ENCODE results near the gene OR2Y1. TPM values are rescaled to one million over a fixed set of nuclear protein-coding genes. Genes with fewer than 3 reads are reported as not detected.

OR2Y1 gene
- total and polyA plus RNA-seq, 2 donors (not counting 1 experiment from before 2014, with no cell fraction given), result not detected

GRCh38 chr5:180786531-180787398, 46.9 kb upstream of the OR2Y1 start:
- Histone ChIP-seq H3K27me3 (ENCODE audit: control insufficient read depth, insufficient read depth, low read length) (no peaks in the 10 kb centered on the region), H3K4me3 (replicated peaks in 1 of 4; ENCODE audit: control extremely low read depth in 1 of 4, insufficient read depth in 1 of 4, low read depth in 3 of 4, low read length in 4 of 4) (no peak overlapping the region), H3K4me2 (ENCODE audit: extremely low read depth, insufficient read depth, low read length) (peak overlapping the region; percentile 32), H3K9me3 (ENCODE audit: control insufficient read depth, insufficient read depth, low read depth, low read length) (no peaks in the 10 kb centered on the region), H2AFZ (ENCODE audit: low read length) (peak overlapping the region; percentile 31), H4K20me1 (ENCODE audit: control insufficient read depth, extremely low read depth, insufficient read depth, low read length) (no peaks in the 10 kb centered on the region), H3K27ac (ENCODE audit: insufficient read depth, low read length) (peak overlapping the region; percentile 94), H3K9ac (ENCODE audit: insufficient read depth, low read length) (no peak overlapping the region), H3K4me1 (ENCODE audit: control insufficient read depth, extremely low read depth, insufficient read depth, low read length) (peaks cover 31% of the 10 kb centered on the region), H3K79me2 (ENCODE audit: control insufficient read depth, insufficient read depth, low read length) (peaks cover 13% of the 10 kb centered on the region), H3K36me3 (ENCODE audit: control insufficient read depth, insufficient read depth, low read length) (peaks cover 10% of the 10 kb centered on the region)
- TF ChIP-seq EZH2 (IDR thresholded peaks at IDR 0.05; ENCODE audit: low read length, missing control alignments), result no peak
- TF ChIP-seq CTCF (conservative IDR thresholded peaks at IDR 0.05 in 1 of 2, IDR thresholded peaks at IDR 0.05 in 1 of 2; ENCODE audit: low read depth in 1 of 2, low read length in 2 of 2), result no peak
- DNase-seq (ENCODE audit: low read depth in 2 of 2), result no peak

GRCh38 chr5:180785794-180786221, 46.0 kb upstream of the OR2Y1 start:
- Histone ChIP-seq H3K79me2 (ENCODE audit: control insufficient read depth, insufficient read depth, low read length) (peaks cover 5% of the 10 kb centered on the region), H3K9ac (ENCODE audit: insufficient read depth, low read length) (peak overlapping the region; percentile 51), H3K4me3 (replicated peaks in 1 of 4; ENCODE audit: control extremely low read depth in 1 of 4, insufficient read depth in 1 of 4, low read depth in 3 of 4, low read length in 4 of 4) (no peak overlapping the region), H3K9me3 (ENCODE audit: control insufficient read depth, insufficient read depth, low read depth, low read length) (no peaks in the 10 kb centered on the region), H3K4me1 (ENCODE audit: control insufficient read depth, extremely low read depth, insufficient read depth, low read length) (peaks cover 31% of the 10 kb centered on the region), H3K4me2 (ENCODE audit: extremely low read depth, insufficient read depth, low read length) (peak overlapping the region; percentile 78), H3K27ac (ENCODE audit: insufficient read depth, low read length) (peak overlapping the region; percentile 94), H2AFZ (ENCODE audit: low read length) (peak overlapping the region; percentile 63), H3K36me3 (ENCODE audit: control insufficient read depth, insufficient read depth, low read length) (peaks cover 3% of the 10 kb centered on the region), H3K27me3 (ENCODE audit: control insufficient read depth, insufficient read depth, low read length) (no peaks in the 10 kb centered on the region), H4K20me1 (ENCODE audit: control insufficient read depth, extremely low read depth, insufficient read depth, low read length) (no peaks in the 10 kb centered on the region)
- TF ChIP-seq CTCF (conservative IDR thresholded peaks at IDR 0.05 in 1 of 2, IDR thresholded peaks at IDR 0.05 in 1 of 2; ENCODE audit: low read depth in 1 of 2, low read length in 2 of 2) (no peak), EZH2 (IDR thresholded peaks at IDR 0.05; ENCODE audit: low read length, missing control alignments) (no peak)
- DNase-seq (ENCODE audit: low read depth in 2 of 2), result peak; percentile 44 to 83

- Histone ChIP-seq H3K9me3 (ENCODE audit: control insufficient read depth, insufficient read depth, low read depth, low read length) (no peaks in the 10 kb centered on the region), H3K27ac (ENCODE audit: insufficient read depth, low read length) (peak overlapping the region; percentile 94), H3K27me3 (ENCODE audit: control insufficient read depth, insufficient read depth, low read length) (no peaks in the 10 kb centered on the region), H3K36me3 (ENCODE audit: control insufficient read depth, insufficient read depth, low read length) (peaks cover 3% of the 10 kb centered on the region), H4K20me1 (ENCODE audit: control insufficient read depth, extremely low read depth, insufficient read depth, low read length) (no peaks in the 10 kb centered on the region), H3K4me3 (replicated peaks in 1 of 4; ENCODE audit: control extremely low read depth in 1 of 4, insufficient read depth in 1 of 4, low read depth in 3 of 4, low read length in 4 of 4) (peak overlapping the region in 1 of 4 experiments; percentile 27), H3K4me1 (ENCODE audit: control insufficient read depth, extremely low read depth, insufficient read depth, low read length) (peaks cover 31% of the 10 kb centered on the region), H2AFZ (ENCODE audit: low read length) (peak overlapping the region; percentile 29), H3K79me2 (ENCODE audit: control insufficient read depth, insufficient read depth, low read length) (peaks cover 2% of the 10 kb centered on the region), H3K4me2 (ENCODE audit: extremely low read depth, insufficient read depth, low read length) (peak overlapping the region; percentile 78), H3K9ac (ENCODE audit: insufficient read depth, low read length) (peak overlapping the region; percentile 51)
- peak; percentile 41 to 80 for DNase-seq (ENCODE audit: low read depth in 2 of 2)
- TF ChIP-seq CTCF (conservative IDR thresholded peaks at IDR 0.05 in 1 of 2, IDR thresholded peaks at IDR 0.05 in 1 of 2; ENCODE audit: low read depth in 1 of 2, low read length in 2 of 2) (no peak), EZH2 (IDR thresholded peaks at IDR 0.05; ENCODE audit: low read length, missing control alignments) (no peak)
Measured at GRCh38 chr5:180785121-180785781, 45.4 kb upstream of the OR2Y1 start.
